Keratinocyte (primary cell): Measurements from ENCODE around the gene PCSK6. TPM values are rescaled to one million over a fixed set of nuclear protein-coding genes. Genes with fewer than 3 reads are reported as not detected.
A peak's percentile ranks its signal among the peaks of the same experiment; 100 is the strongest.

Source experiments
- DNase-seq: peaks from one replicate; pipeline ENCODE4 v3.0.0-alpha.2; 2011; ENCODE audit warnings: low read depth, missing footprints, low spot score
- FAIRE-seq: peaks from 2 replicates; lab custom pipeline; 2011; peaks lifted over from hg19 to GRCh38; lab: Jason Lieb, UNC
- H2AFZ ChIP-seq: 2 replicates; pipeline ENCODE4 v1.6.0; 2012; ENCODE audit warnings: low read length, control low read depth, inconsistent platforms; ENCODE audit not compliant: control insufficient read depth
- H3K27ac ChIP-seq: 2 replicates; pipeline ENCODE4 v1.5.1; 2011; ENCODE audit warnings: low read length; ENCODE audit not compliant: control insufficient read depth, insufficient read depth
- H3K27me3 ChIP-seq: 3 replicates; pipeline ENCODE4 v1.6.0; 2011; ENCODE audit warnings: low read length; ENCODE audit not compliant: control insufficient read depth, insufficient read depth; ENCODE audit errors: extremely low read depth
- H3K36me3 ChIP-seq, 2 experiments: 2 replicates in 1 of 2; 3 replicates in 1 of 2; pipeline ENCODE4 v1.5.1; 2011; ENCODE audit warnings: low read length in 2 of 2, mild to moderate bottlenecking in 1 of 2; ENCODE audit not compliant: control insufficient read depth in 2 of 2, insufficient read depth in 2 of 2; ENCODE audit errors: extremely low read depth in 1 of 2
- H3K4me1 ChIP-seq: 3 replicates; pipeline ENCODE4 v1.5.1; 2011; ENCODE audit warnings: low read length; ENCODE audit not compliant: control insufficient read depth, insufficient read depth; ENCODE audit errors: extremely low read depth
- H3K4me2 ChIP-seq: 3 replicates; pipeline ENCODE4 v1.6.0; 2011; ENCODE audit warnings: low read depth, low read length; ENCODE audit not compliant: control insufficient read depth, insufficient read depth; ENCODE audit errors: extremely low read depth
- H3K4me3 ChIP-seq, 3 experiments: fragments of 200-600 bp in 1 of 3; sonication (generic) in 1 of 3; 2 replicates in 2 of 3; 3 replicates in 1 of 3; pipeline ENCODE4 v1.5.1; 2011 to 2016; ENCODE audit warnings: low read length in 3 of 3, mild to moderate bottlenecking in 3 of 3, control low read depth in 2 of 3, inconsistent platforms in 1 of 3, low read depth in 1 of 3, mixed read lengths in 1 of 3, mixed run types in 1 of 3, moderate library complexity in 1 of 3; ENCODE audit not compliant: control insufficient read depth in 2 of 3, insufficient read depth in 2 of 3; ENCODE audit errors: extremely low read depth in 1 of 3
- H3K79me2 ChIP-seq: 2 replicates; pipeline ENCODE4 v1.6.0; 2012; ENCODE audit warnings: low read length; ENCODE audit not compliant: control insufficient read depth, insufficient read depth
- H3K9ac ChIP-seq: 3 replicates; pipeline ENCODE4 v1.6.0; 2011; ENCODE audit warnings: low read length; ENCODE audit not compliant: control insufficient read depth, insufficient read depth; ENCODE audit errors: extremely low read depth
- H3K9me1 ChIP-seq: 3 replicates; pipeline ENCODE4 v1.6.0; 2011; ENCODE audit warnings: low read length; ENCODE audit not compliant: control insufficient read depth, insufficient read depth; ENCODE audit errors: extremely low read depth
- H3K9me3 ChIP-seq: 2 replicates; pipeline ENCODE4 v1.5.1; 2012; ENCODE audit warnings: low read depth, low read length; ENCODE audit not compliant: control insufficient read depth
- H4K20me1 ChIP-seq: 3 replicates; pipeline ENCODE4 v1.6.0; 2011; ENCODE audit warnings: low read length; ENCODE audit not compliant: control insufficient read depth, insufficient read depth; ENCODE audit errors: extremely low read depth
- CTCF ChIP-seq, 3 experiments: IDR thresholded peaks in 1 of 3; conservative IDR thresholded peaks in 1 of 3; optimal IDR thresholded peaks in 1 of 3; 2 replicates in 2 of 3; 3 replicates in 1 of 3; pipeline versions ENCODE3 to v1.5.1; 2011; ENCODE audit warnings: low read length in 3 of 3, mild to moderate bottlenecking in 3 of 3, moderate library complexity in 2 of 3, control low read depth in 1 of 3, inconsistent platforms in 1 of 3; ENCODE audit not compliant: insufficient read depth in 2 of 3; ENCODE audit errors: extremely low read depth in 1 of 3
- EZH2 ChIP-seq: IDR thresholded peaks from one replicate; pipeline ENCODE4 v1.6.1; 2012; ENCODE audit warnings: inconsistent platforms, mild to moderate bottlenecking, low read length, moderate library complexity
- dilution Hi-C: fragments of 300-500 bp; cut with MboI; formaldehyde crosslinking; loops from one replicate; pipeline ENCODE4 v1.7.0; 2020; ENCODE audit warnings: low sequenced_read_pairs; ENCODE audit not compliant: extremely low pct_ligation_motif_present
- polyA plus RNA-seq, 5 experiments: library from polyadenylated mRNA; depleted of rRNA in 3 of 5; stranded (reverse) in 3 of 5; stranded (forward) in 1 of 5; unstranded in 1 of 5; fragments of >200 nt; gene quantifications; 1 replicate in 1 of 5; 2 replicates in 3 of 5; 3 replicates in 1 of 5; pipeline versions ENCODE4 v1.2.1 to v1.2.3, GENCODE V29; 2011 to 2012; ENCODE audit warnings: missing spikeins in 2 of 5, low read depth in 1 of 5, low replicate concordance in 1 of 5

Gene PCSK6
- polyA plus RNA-seq, 1 donor (not counting 4 experiments of a cell fraction or from before 2014, with no cell fraction given): 3.1 TPM

DNA sequence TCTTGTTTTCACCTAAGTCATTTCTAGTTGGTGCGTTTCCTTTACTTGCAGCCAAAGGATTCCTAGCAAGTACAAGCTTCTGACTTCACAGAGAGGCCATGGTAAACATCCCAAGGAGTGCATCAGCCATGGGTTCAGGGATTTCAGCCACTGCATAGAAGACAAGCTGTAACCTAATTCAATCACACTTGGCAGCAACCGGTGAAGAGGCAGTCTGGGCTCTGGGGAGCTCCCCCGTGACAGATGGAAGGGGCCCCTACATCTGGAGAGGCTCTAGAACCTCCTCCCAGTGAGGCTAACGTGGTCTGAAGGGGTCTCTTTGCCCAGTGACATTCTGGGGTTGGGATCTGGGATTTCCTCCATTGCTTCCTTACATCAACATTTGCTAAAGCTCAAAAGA is 186.1 kb downstream of the PCSK6 start:
- H3K9ac ChIP-seq: no peak overlapping the region
- no peaks in the 10 kb centered on the region for H3K36me3 ChIP-seq
- no peaks in the 10 kb centered on the region for H3K27me3 ChIP-seq
- FAIRE-seq (no peak), DNase-seq (no peak)
- no peak overlapping the region for H2AFZ ChIP-seq
- no peak overlapping the region for H3K4me2 ChIP-seq
- H3K9me1 ChIP-seq: no peaks in the 10 kb centered on the region
- no peak overlapping the region for H3K4me3 ChIP-seq
- no peaks in the 10 kb centered on the region for H3K4me1 ChIP-seq
- dilution Hi-C loops: no loop called here
- H3K79me2 ChIP-seq: no peaks in the 10 kb centered on the region
- TF ChIP-seq EZH2 (no peak), CTCF (optimal IDR thresholded peaks at IDR 0.05 in 1 of 3, IDR thresholded peaks at IDR 0.05 in 1 of 3, conservative IDR thresholded peaks at IDR 0.05 in 1 of 3; ENCODE audit: extremely low read depth in 1 of 3, insufficient read depth in 2 of 3, low read length in 3 of 3) (no peak)
- H3K27ac ChIP-seq: no peak overlapping the region
- H3K9me3 ChIP-seq: no peaks in the 10 kb centered on the region
- no peaks in the 10 kb centered on the region for H4K20me1 ChIP-seq

- Histone ChIP-seq H3K79me2 (peaks cover 33% of the 10 kb centered on the region), H3K27me3 (no peaks in the 10 kb centered on the region), H3K9ac (peak overlapping the region; percentile 30), H3K9me3 (no peaks in the 10 kb centered on the region), H3K36me3 (peaks cover 0 to 7% of the 10 kb centered on the region in 2 experiments), H3K27ac (peak overlapping the region; percentile 93), H3K9me1 (no peaks in the 10 kb centered on the region), H3K4me2 (peak overlapping the region; percentile 83), H3K4me3 (peak overlapping the region in 2 of 3 experiments; percentile 99 to 100), H2AFZ (no peak overlapping the region), H4K20me1 (peaks cover 12% of the 10 kb centered on the region), H3K4me1 (peaks cover 41% of the 10 kb centered on the region)
- DNase-seq (no peak), FAIRE-seq (peak; percentile 23)
- TF ChIP-seq CTCF (optimal IDR thresholded peaks at IDR 0.05 in 1 of 3, IDR thresholded peaks at IDR 0.05 in 1 of 3, conservative IDR thresholded peaks at IDR 0.05 in 1 of 3; ENCODE audit: extremely low read depth in 1 of 3, insufficient read depth in 2 of 3, low read length in 3 of 3): no peak
- no peak for TF ChIP-seq EZH2
- dilution Hi-C loops: no loop called here
Measured at GRCh38 chr15:101296418-101297405, 192.8 kb downstream of the PCSK6 start.
